C4-2B (cell line): Measurements from ENCODE around the gene ORM2.
"Not testable (repeated sequence)": the region's sequence is repeated elsewhere in the genome, so short reads cannot be mapped to it uniquely, and the experiment has no call there.

ENCODE experiments used
- ZFX ChIP-seq: fragments of 450-650 bp; IDR thresholded peaks from 2 replicates; pipeline ENCODE4 v1.6.1; 2017
- TF ChIP-seq, protein P1 (sequence below): fragments of 450-650 bp; conservative IDR thresholded peaks from 2 replicates; pipeline ENCODE4 v1.5.1; 2017; ENCODE audit warnings: mild to moderate bottlenecking

DNA sequence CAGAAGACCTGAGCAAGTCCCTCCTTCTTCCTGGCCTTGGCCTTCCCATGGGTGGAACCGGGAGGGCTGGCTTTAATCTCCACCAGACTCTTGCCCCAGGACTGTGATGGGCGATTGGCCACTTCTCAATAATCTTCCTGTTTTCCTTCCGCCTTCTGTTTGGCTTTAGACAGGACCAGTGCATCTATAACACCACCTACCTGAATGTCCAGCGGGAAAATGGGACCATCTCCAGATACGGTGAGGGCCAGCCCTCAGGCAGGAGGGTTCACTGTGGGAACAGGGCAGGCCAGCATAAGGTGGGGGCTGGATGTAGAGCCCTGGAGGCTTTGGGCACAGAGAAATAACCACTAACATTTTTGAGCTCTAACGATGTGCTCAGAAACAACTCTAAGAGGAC, 5.8 kb upstream of the ORM2 start:
- TF ChIP-seq, protein P1, sequence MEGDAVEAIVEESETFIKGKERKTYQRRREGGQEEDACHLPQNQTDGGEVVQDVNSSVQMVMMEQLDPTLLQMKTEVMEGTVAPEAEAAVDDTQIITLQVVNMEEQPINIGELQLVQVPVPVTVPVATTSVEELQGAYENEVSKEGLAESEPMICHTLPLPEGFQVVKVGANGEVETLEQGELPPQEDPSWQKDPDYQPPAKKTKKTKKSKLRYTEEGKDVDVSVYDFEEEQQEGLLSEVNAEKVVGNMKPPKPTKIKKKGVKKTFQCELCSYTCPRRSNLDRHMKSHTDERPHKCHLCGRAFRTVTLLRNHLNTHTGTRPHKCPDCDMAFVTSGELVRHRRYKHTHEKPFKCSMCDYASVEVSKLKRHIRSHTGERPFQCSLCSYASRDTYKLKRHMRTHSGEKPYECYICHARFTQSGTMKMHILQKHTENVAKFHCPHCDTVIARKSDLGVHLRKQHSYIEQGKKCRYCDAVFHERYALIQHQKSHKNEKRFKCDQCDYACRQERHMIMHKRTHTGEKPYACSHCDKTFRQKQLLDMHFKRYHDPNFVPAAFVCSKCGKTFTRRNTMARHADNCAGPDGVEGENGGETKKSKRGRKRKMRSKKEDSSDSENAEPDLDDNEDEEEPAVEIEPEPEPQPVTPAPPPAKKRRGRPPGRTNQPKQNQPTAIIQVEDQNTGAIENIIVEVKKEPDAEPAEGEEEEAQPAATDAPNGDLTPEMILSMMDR = not testable (repeated sequence)
- not testable (repeated sequence) for TF ChIP-seq ZFX
